ENCODE results near the gene KXD1.

Gene KXD1

GRCh38 chr19:18604820-18605159 is 47.1 kb downstream of the KXD1 start:
- no peaks in the 10 kb centered on the region for H4K20me1 ChIP-seq (ENCODE audit: control insufficient read depth, insufficient read depth, low read depth, low read length)
- H3K4me1 ChIP-seq (ENCODE audit: control insufficient read depth, low read length), result no peaks in the 10 kb centered on the region; the same call in 1 of the 2 replicates
- no peaks in the 10 kb centered on the region for H3K9me2 ChIP-seq (replicated peaks; ENCODE audit: control insufficient read depth, low read length)
- no peak overlapping the region for H3K4me3 ChIP-seq (ENCODE audit: low read length)
- H3K79me2 ChIP-seq (ENCODE audit: control insufficient read depth, low read length), result no peaks in the 10 kb centered on the region
- no peak overlapping the region for H3K27ac ChIP-seq (ENCODE audit: low read depth, low read length)
- no peaks in the 10 kb centered on the region for H3K9me3 ChIP-seq (ENCODE audit: control insufficient read depth, insufficient read depth, low read length)
- H3K27me3 ChIP-seq (ENCODE audit: control insufficient read depth, low read length), result peaks cover 69% of the 10 kb centered on the region
- H3F3A ChIP-seq (ENCODE audit: control insufficient read depth, insufficient read depth), result no peaks in the 10 kb centered on the region
- no peaks in the 10 kb centered on the region for H3K36me3 ChIP-seq (ENCODE audit: control insufficient read depth, low read length)
- H3K4me2 ChIP-seq (ENCODE audit: low read length), result no peak overlapping the region
- no peak for TF ChIP-seq EZH2phosphoT487 (IDR thresholded peaks at IDR 0.05; ENCODE audit: borderline replicate concordance, low read length)
- no peak for TF ChIP-seq CTCF (IDR thresholded peaks at IDR 0.05; ENCODE audit: low read depth, low read length, poor library complexity, severe bottlenecking)

DNA sequence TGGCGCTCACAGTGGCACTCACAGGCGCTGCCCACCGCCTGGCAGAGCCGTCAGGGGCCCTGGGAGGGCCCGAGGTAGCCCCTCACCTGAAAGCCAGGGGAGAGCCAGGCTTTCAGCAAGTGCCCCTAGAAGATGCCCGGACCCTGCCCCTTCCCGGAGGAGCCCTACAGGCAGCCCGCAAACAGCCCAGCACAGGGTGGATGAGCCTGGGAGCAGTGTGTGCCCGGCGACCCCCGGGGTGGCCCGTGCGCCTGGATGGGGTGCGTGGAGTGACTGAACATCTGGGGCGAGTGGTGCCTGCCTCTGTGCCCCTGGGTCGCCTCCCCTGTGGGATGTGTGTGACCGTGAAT is 47.5 kb downstream of the KXD1 start:
- TF ChIP-seq CTCF (IDR thresholded peaks at IDR 0.05; ENCODE audit: low read depth, low read length, poor library complexity, severe bottlenecking) (no peak), EZH2phosphoT487 (IDR thresholded peaks at IDR 0.05; ENCODE audit: borderline replicate concordance, low read length) (no peak)
- Histone ChIP-seq H3K27me3 (ENCODE audit: control insufficient read depth, low read length) (peaks cover 71% of the 10 kb centered on the region), H3K27ac (ENCODE audit: low read depth, low read length) (no peak overlapping the region), H3K9me2 (replicated peaks; ENCODE audit: control insufficient read depth, low read length) (no peaks in the 10 kb centered on the region), H3K9me3 (ENCODE audit: control insufficient read depth, insufficient read depth, low read length) (no peaks in the 10 kb centered on the region), H3K4me3 (ENCODE audit: low read length) (no peak overlapping the region), H3K79me2 (ENCODE audit: control insufficient read depth, low read length) (no peaks in the 10 kb centered on the region), H3K4me2 (ENCODE audit: low read length) (no peak overlapping the region), H3K4me1 (ENCODE audit: control insufficient read depth, low read length) (no peaks in the 10 kb centered on the region; the same call in 1 of the 2 replicates), H4K20me1 (ENCODE audit: control insufficient read depth, insufficient read depth, low read depth, low read length) (no peaks in the 10 kb centered on the region), H3F3A (ENCODE audit: control insufficient read depth, insufficient read depth) (no peaks in the 10 kb centered on the region), H3K36me3 (ENCODE audit: control insufficient read depth, low read length) (no peaks in the 10 kb centered on the region)

DNA sequence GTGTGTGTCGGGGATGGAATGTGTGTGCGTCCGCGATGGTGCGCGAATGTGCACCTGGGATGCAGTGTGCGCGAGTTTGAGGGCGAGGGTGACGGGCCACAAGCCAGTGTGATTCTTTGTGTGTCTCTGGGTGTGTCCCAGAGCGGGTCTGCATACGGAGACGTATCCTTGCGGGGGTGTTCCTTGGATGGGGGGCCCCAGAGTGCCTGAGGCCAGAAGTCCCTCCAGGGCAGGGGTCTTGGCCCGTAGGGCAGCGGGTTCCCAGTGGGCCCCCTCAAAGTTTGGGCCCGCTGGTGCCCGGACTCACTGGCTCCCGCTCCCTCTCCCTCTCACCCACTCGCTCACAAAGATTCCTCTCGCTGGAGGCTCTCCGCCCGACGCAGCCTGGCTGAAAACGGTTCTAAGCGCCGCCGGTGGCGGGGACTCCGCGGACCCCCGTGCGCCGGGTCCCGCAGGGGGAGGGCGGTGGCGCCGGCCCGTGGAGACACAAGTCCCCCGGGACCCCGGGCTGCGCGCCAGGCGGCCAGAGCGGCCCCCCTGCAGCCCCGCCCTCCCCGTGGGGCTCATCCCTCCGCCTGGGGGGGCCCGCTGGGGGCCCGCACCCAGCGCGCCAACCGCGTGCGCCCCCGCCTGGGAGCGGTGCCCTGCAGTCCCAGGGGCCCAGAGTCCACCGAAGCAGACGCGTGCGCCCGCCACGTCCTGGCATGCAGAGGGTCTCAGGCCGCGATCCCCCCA is 48.0 kb downstream of the KXD1 start:
- Histone ChIP-seq H3K4me1 (ENCODE audit: control insufficient read depth, low read length) (no peaks in the 10 kb centered on the region; the same call in 1 of the 2 replicates), H3K9me3 (ENCODE audit: control insufficient read depth, insufficient read depth, low read length) (no peaks in the 10 kb centered on the region), H3K27ac (ENCODE audit: low read depth, low read length) (no peak overlapping the region), H4K20me1 (ENCODE audit: control insufficient read depth, insufficient read depth, low read depth, low read length) (no peaks in the 10 kb centered on the region), H3K4me2 (ENCODE audit: low read length) (no peak overlapping the region), H3F3A (ENCODE audit: control insufficient read depth, insufficient read depth) (no peaks in the 10 kb centered on the region), H3K79me2 (ENCODE audit: control insufficient read depth, low read length) (no peaks in the 10 kb centered on the region), H3K9me2 (replicated peaks; ENCODE audit: control insufficient read depth, low read length) (no peaks in the 10 kb centered on the region), H3K27me3 (ENCODE audit: control insufficient read depth, low read length) (peaks cover 77% of the 10 kb centered on the region), H3K4me3 (ENCODE audit: low read length) (no peak overlapping the region), H3K36me3 (ENCODE audit: control insufficient read depth, low read length) (no peaks in the 10 kb centered on the region)
- TF ChIP-seq EZH2phosphoT487 (IDR thresholded peaks at IDR 0.05; ENCODE audit: borderline replicate concordance, low read length) (peak; percentile 52; the same call in 1 of the 2 replicates), CTCF (IDR thresholded peaks at IDR 0.05; ENCODE audit: low read depth, low read length, poor library complexity, severe bottlenecking) (no peak)
